GM13976 (cell line): Measurements from ENCODE around the gene NELFA.

Experiments
- DNase-seq: peaks from one replicate; pipeline ENCODE4 v3.0.0; 2012; ENCODE audit warnings: low spot score
- CTCF ChIP-seq: IDR thresholded peaks from 2 replicates; pipeline ENCODE4 v1.5.1; 2012; ENCODE audit warnings: borderline replicate concordance, mild to moderate bottlenecking; ENCODE audit not compliant: insufficient read depth; ENCODE audit errors: extremely low read depth, missing control alignments, control extremely low read depth
- in situ Hi-C: fragments of 300-500 bp; cut with MboI; formaldehyde crosslinking; loops from one replicate; pipeline ENCODE4 v1.12.0; 2022; ENCODE audit warnings: low sequenced_read_pairs, mixed read lengths, inconsistent platforms; ENCODE audit not compliant: unreplicated experiment

Gene NELFA

DNA sequence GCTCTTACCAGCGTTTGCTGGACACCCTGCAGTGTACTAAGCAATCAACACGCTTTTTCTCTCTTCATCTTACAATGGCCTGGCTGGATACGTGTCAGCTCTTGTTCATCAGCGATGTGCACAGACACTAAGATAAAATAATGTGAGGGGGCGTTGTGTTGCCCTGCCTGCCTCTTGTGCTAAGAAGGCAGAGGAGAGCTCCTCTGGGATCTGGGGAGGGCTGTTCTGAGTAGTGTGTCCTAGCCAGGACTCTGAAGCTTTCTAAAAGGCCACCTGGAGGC lies 49.7 kb downstream of the NELFA start:
- in situ Hi-C loops, result no loop called here
- no peak for DNase-seq
- TF ChIP-seq CTCF, result no peak

DNA sequence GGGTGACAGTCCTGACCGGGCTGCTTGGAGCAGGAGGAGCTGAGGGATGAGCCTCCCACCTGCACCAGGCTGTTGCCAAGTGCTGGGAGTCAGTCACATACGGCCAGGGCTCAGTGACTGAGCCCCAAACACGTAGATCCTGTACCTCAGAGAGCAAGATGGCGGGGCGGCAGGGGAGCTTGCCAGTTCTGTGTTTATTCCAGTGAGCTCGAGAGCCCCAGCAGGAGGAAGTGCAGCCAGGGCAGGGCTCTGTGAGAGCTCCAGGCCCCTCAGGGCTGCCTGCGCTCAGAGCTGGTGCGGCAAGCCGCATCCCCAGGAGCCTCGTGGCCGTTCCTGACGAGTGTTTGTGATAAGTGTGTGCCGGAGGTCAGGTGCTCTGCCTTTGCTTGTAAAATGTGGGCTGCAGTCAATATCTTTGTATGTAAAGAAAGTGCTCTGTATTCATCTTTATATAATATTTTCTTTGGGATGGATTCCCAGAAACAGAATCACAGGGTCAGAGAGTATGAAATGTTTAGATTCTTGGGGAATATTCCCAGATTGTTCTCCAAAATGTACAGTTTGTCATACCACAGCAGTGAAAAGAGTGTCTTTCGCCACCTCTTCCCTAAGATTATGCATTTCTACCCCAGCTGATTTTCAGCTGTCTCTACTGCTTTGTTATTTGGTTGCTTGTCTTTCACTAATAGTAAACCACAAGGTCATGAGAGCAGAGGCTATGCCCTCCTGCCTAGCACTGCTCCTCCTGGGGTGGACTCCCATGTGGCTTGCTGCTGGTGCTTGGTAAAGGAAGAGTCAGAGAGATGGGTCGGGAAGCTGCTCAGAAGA lies 50.3 kb downstream of the NELFA start:
- in situ Hi-C loops, result no loop called here
- no peak for TF ChIP-seq CTCF
- DNase-seq, result no peak

- in situ Hi-C loops, result no loop called here
These were observed 52.1 kb downstream of the NELFA start for GRCh38 chr4:1956631-1957030.

GRCh38 chr4:1953335-1953734 lies 55.4 kb downstream of the NELFA start:
- in situ Hi-C loops, result no loop called here
- TF ChIP-seq CTCF, result no peak
- DNase-seq, result no peak

More at GRCh38 chr4:1956631-1957030, 52.1 kb downstream of the NELFA start:
- TF ChIP-seq CTCF, result no peak
- DNase-seq, result no peak

GRCh38 chr4:1952719-1953118 lies 56.1 kb downstream of the NELFA start:
- in situ Hi-C loops, result no loop called here
- no peak for TF ChIP-seq CTCF

DNA sequence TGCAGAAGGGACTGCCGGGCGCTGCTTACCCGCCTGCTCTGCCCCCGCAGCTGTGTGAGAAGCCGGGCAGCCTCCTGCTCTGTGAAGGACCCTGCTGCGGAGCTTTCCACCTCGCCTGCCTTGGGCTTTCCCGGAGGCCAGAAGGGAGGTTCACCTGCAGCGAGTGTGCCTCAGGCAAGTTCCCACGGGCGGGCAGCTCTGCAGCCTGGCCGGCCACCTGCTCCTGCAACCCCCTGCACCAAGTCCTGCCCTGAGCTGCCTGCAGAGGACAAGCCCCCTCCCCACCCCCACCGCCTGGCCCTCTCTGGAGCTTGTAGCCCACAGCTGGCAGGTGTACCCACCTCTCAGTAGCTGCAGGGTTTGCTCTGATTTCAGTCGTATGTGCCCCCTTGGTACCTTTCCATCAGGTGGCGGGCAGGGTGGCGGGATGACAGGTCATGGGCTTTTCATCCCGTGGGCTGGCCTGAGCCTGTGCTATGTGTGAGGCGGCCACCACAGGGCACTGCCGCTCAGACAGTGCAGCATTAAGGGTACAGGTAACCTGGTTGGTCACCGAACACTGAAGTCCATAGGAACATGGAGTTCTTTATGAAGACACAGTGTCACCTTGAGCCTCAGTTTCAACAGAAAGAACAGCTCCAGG lies 56.6 kb downstream of the NELFA start:
- in situ Hi-C loops, result no loop called here
- TF ChIP-seq CTCF, result no peak
- no peak for DNase-seq

More at GRCh38 chr4:1952719-1953118, 56.1 kb downstream of the NELFA start:
- no peak for DNase-seq
